Mesendoderm (in vitro differentiated cells): ENCODE results near the gene ZNF296.

Source experiments
- DNase-seq: peaks from one replicate; pipeline ENCODE4 v3.0.0; 2013
- H2AK5ac ChIP-seq: 2 replicates; pipeline ENCODE4 v1.6.1; 2013; ENCODE audit warnings: low read length, inconsistent platforms
- H2BK120ac ChIP-seq: 2 replicates; pipeline ENCODE4 v1.6.1; 2013; ENCODE audit warnings: low read depth, mild to moderate bottlenecking, low read length, moderate library complexity, mixed read lengths
- H2BK15ac ChIP-seq: replicated peaks from 2 replicates; pipeline ENCODE4 v1.6.1; 2013; ENCODE audit warnings: low read depth, mild to moderate bottlenecking, moderate library complexity
- H2BK5ac ChIP-seq: 2 replicates; pipeline ENCODE4 v1.6.1; 2013; ENCODE audit warnings: low read length, inconsistent platforms
- H3K18ac ChIP-seq: 2 replicates; pipeline ENCODE4 v1.6.1; 2013; ENCODE audit warnings: mild to moderate bottlenecking, low read length, mixed read lengths
- H3K23ac ChIP-seq: one replicate; pipeline ENCODE4 v1.6.1; 2013; ENCODE audit warnings: low read length
- H3K27ac ChIP-seq: 2 replicates; pipeline ENCODE4 v1.5.1; 2013; ENCODE audit warnings: low read depth, mild to moderate bottlenecking, inconsistent platforms, low read length, moderate library complexity
- H3K27me3 ChIP-seq: 2 replicates; pipeline ENCODE4 v1.6.1; 2013; ENCODE audit warnings: low read length, control low read depth, mild to moderate bottlenecking, inconsistent platforms; ENCODE audit not compliant: insufficient read depth, poor library complexity
- H3K36me3 ChIP-seq: 2 replicates; pipeline ENCODE4 v1.6.1; 2013; ENCODE audit warnings: low read length, inconsistent platforms; ENCODE audit not compliant: control insufficient read depth, insufficient read depth
- H3K4ac ChIP-seq: one replicate; pipeline ENCODE4 v1.6.1; 2013; ENCODE audit warnings: low read depth, mild to moderate bottlenecking, low read length, moderate library complexity
- H3K4me1 ChIP-seq: 2 replicates; pipeline ENCODE4 v1.6.1; 2013; ENCODE audit warnings: low read depth, low read length, inconsistent platforms; ENCODE audit not compliant: control insufficient read depth
- H3K4me2 ChIP-seq: 2 replicates; pipeline ENCODE4 v1.6.1; 2013; ENCODE audit warnings: low read length
- H3K4me3 ChIP-seq: 2 replicates; pipeline ENCODE4 v1.5.1; 2013; ENCODE audit warnings: mild to moderate bottlenecking, low read length
- H3K56ac ChIP-seq: one replicate; pipeline ENCODE4 v1.6.1; 2013; ENCODE audit warnings: low read length
- H3K79me1 ChIP-seq: 2 replicates; pipeline ENCODE4 v1.6.1; 2013; ENCODE audit warnings: low read length, inconsistent platforms
- H3K79me2 ChIP-seq: 2 replicates; pipeline ENCODE4 v1.6.1; 2013; ENCODE audit warnings: mild to moderate bottlenecking, low read length; ENCODE audit not compliant: control insufficient read depth, insufficient read depth
- H3K9ac ChIP-seq: 2 replicates; pipeline ENCODE4 v1.6.1; 2013; ENCODE audit warnings: low read length, inconsistent platforms
- H4K5ac ChIP-seq: one replicate; pipeline ENCODE4 v1.6.1; 2013; ENCODE audit warnings: low read length
- H4K8ac ChIP-seq: one replicate; pipeline ENCODE4 v1.6.1; 2013; ENCODE audit warnings: low read depth, mild to moderate bottlenecking, control low read depth, low read length, moderate library complexity
- WGBS: extraction: QIAGEN DNeasy Blood & Tissue Kit; methylation state at CpG from one replicate; pipeline ENCODE4 v1.1.7; 2013; ENCODE audit warnings: low lambda C conversion rate, missing lambda C conversion rate; ENCODE audit not compliant: insufficient coverage; ENCODE audit errors: extremely low coverage; 5-methylcytosine and 5-hydroxymethylcytosine counted together

ZNF296 gene

DNA sequence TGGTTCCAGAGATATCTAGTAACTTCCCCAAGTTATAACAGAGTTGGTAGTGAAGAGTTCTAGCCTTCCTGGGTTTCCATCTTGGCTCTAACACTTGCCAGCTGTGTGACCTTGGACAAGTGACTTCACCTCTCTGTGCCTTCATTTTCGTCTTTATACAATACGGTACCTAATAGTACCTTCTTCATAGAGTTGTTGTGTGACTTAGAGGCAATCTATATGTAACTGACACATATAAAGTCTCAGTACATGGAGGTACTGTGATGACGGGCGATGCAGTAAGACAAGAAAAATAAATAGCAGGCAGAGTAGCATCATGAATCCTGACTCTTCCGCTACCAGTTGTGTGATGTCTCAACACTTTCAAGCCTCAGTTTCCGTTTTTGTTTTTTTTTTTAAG, 45.5 kb downstream of the ZNF296 start:
- Histone ChIP-seq H3K36me3 (no peaks in the 10 kb centered on the region), H3K18ac (no peak overlapping the region), H3K23ac (no peak overlapping the region), H2BK15ac (no peak overlapping the region), H4K5ac (no peak overlapping the region), H3K4me1 (no peaks in the 10 kb centered on the region), H2BK120ac (no peak overlapping the region), H3K4ac (no peak overlapping the region), H4K8ac (no peak overlapping the region), H3K4me2 (no peak overlapping the region), H3K4me3 (no peak overlapping the region), H3K27ac (no peak overlapping the region), H3K9ac (no peak overlapping the region), H2BK5ac (no peak overlapping the region), H2AK5ac (no peak overlapping the region), H3K56ac (no peak overlapping the region), H3K79me2 (no peaks in the 10 kb centered on the region), H3K79me1 (no peaks in the 10 kb centered on the region), H3K27me3 (no peaks in the 10 kb centered on the region)
- no CpG with 5 or more reads among the region's 6 CpGs for WGBS
- DNase-seq, result no peak

DNA sequence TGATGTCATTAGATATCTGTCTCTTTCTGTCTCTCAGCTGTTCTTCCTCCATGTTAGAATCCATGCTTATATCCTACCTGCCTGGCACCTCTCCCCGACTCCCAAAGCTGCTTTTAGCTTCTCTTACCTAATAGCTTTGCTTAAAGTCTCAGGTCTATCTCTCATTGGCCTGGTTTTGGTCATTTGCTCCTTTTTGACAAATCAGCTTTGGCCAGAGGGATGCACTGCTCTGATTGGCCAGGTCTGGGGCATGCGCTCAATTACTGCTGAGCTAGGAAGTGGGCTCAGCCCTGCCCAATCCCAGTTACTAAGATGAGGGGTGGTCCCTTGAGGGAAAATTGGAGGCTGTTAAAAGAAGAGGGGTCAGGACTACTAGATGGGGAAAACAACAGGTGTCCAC, 48.9 kb downstream of the ZNF296 start:
- no peaks in the 10 kb centered on the region for H3K36me3 ChIP-seq
- H3K4me1 ChIP-seq, result no peaks in the 10 kb centered on the region
- no peak for DNase-seq
- no peak overlapping the region for H3K56ac ChIP-seq
- no peaks in the 10 kb centered on the region for H3K79me1 ChIP-seq
- no peak overlapping the region for H3K4me2 ChIP-seq
- H3K27me3 ChIP-seq, result no peaks in the 10 kb centered on the region
- no peak overlapping the region for H3K4me3 ChIP-seq
- no peak overlapping the region for H2BK120ac ChIP-seq
- H2BK5ac ChIP-seq, result no peak overlapping the region
- H3K27ac ChIP-seq, result no peak overlapping the region
- no peak overlapping the region for H3K4ac ChIP-seq
- WGBS, result no CpG with 5 or more reads among the region's 2 CpGs
- H3K9ac ChIP-seq, result no peak overlapping the region
- no peak overlapping the region for H2BK15ac ChIP-seq
- H3K18ac ChIP-seq, result no peak overlapping the region
- H4K5ac ChIP-seq, result no peak overlapping the region
- H4K8ac ChIP-seq, result no peak overlapping the region
- H3K79me2 ChIP-seq, result no peaks in the 10 kb centered on the region
- no peak overlapping the region for H3K23ac ChIP-seq
- no peak overlapping the region for H2AK5ac ChIP-seq

DNA sequence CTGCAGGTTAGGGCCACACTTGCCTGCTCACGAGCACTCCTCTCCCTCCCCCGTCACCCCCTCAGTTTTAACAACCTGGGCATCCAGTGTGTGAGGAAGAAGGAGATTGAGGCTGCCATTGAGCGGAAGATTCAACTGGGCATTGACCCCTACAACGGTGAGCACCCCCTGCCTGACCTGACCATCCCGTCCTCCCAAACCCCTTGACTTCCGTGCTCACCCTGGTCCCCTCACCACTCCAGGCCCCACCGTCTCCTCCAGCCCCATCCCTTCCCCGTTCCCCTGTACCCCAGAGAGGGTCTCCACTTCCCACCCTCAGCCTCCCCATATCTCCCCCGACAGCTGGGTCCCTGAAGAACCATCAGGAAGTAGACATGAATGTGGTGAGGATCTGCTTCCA, 51.0 kb downstream of the ZNF296 start:
- Histone ChIP-seq H3K79me1 (no peaks in the 10 kb centered on the region), H3K23ac (no peak overlapping the region), H2AK5ac (no peak overlapping the region), H3K4me2 (no peak overlapping the region), H3K9ac (no peak overlapping the region), H4K8ac (no peak overlapping the region), H3K4me3 (no peak overlapping the region), H3K79me2 (no peaks in the 10 kb centered on the region), H4K5ac (no peak overlapping the region), H3K56ac (no peak overlapping the region), H3K4me1 (no peaks in the 10 kb centered on the region), H3K18ac (no peak overlapping the region), H3K36me3 (no peaks in the 10 kb centered on the region), H3K27me3 (no peaks in the 10 kb centered on the region), H2BK120ac (no peak overlapping the region), H2BK15ac (no peak overlapping the region), H2BK5ac (no peak overlapping the region), H3K4ac (no peak overlapping the region), H3K27ac (no peak overlapping the region)
- no peak for DNase-seq
- no CpG with 5 or more reads among the region's 9 CpGs for WGBS

DNA sequence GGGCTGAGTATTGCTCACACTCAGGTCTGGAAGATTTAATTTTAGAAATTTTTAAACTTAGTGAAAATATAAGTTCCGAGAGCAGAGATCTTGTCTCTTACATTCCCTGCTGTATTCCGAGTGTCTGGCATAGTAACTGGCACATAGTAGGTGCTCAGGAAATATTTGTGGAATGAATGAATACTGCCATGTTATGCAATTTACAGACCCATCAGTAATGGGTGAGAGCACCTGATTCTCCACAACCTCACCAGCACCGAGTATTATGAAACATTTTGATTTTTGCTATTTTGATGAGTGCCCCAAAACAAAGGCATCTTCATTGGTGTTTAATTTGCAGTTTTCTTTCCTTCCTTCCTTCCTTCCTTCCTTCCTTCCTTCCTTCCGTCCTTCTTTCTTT, 53.2 kb downstream of the ZNF296 start:
- H3K9ac ChIP-seq, result no peak overlapping the region
- H3K56ac ChIP-seq, result no peak overlapping the region
- H2BK120ac ChIP-seq, result no peak overlapping the region
- no peak overlapping the region for H2AK5ac ChIP-seq
- no peak overlapping the region for H3K27ac ChIP-seq
- H4K5ac ChIP-seq, result no peak overlapping the region
- WGBS, result no CpG with 5 or more reads among the region's 4 CpGs
- no peaks in the 10 kb centered on the region for H3K36me3 ChIP-seq
- H4K8ac ChIP-seq, result no peak overlapping the region
- H3K79me2 ChIP-seq, result no peaks in the 10 kb centered on the region
- H3K23ac ChIP-seq, result no peak overlapping the region
- H3K79me1 ChIP-seq, result no peaks in the 10 kb centered on the region
- H3K4me2 ChIP-seq, result no peak overlapping the region
- DNase-seq, result no peak
- no peaks in the 10 kb centered on the region for H3K27me3 ChIP-seq
- no peak overlapping the region for H2BK5ac ChIP-seq
- no peak overlapping the region for H3K18ac ChIP-seq
- H3K4ac ChIP-seq, result no peak overlapping the region
- H3K4me3 ChIP-seq, result no peak overlapping the region
- H3K4me1 ChIP-seq, result no peaks in the 10 kb centered on the region
- no peak overlapping the region for H2BK15ac ChIP-seq

DNA sequence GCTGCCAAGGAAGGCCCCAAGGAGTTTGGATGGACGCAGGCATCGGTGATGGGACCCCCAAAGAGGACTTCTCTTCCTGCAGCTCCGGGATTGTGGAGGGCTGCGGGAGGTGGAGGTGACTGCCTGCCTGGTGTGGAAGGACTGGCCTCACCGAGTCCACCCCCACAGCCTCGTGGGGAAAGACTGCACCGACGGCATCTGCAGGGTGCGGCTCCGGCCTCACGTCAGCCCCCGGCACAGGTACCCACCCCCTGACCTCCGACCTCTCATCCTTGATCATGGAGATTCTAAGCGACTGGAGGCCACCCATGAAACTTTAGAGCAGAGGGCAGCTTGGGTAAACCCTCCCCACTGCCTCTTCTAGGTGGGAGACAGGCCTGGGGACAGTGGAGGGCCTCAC, 54.3 kb downstream of the ZNF296 start:
- no peak overlapping the region for H3K23ac ChIP-seq
- no peak overlapping the region for H2BK15ac ChIP-seq
- WGBS, result no CpG with 5 or more reads among the region's 14 CpGs
- no peak overlapping the region for H3K9ac ChIP-seq
- no peaks in the 10 kb centered on the region for H3K27me3 ChIP-seq
- H2BK5ac ChIP-seq, result no peak overlapping the region
- DNase-seq, result no peak
- no peaks in the 10 kb centered on the region for H3K4me1 ChIP-seq
- H3K56ac ChIP-seq, result no peak overlapping the region
- H3K36me3 ChIP-seq, result no peaks in the 10 kb centered on the region
- no peak overlapping the region for H3K27ac ChIP-seq
- no peak overlapping the region for H3K4me3 ChIP-seq
- H4K8ac ChIP-seq, result no peak overlapping the region
- no peaks in the 10 kb centered on the region for H3K79me1 ChIP-seq
- H3K18ac ChIP-seq, result no peak overlapping the region
- no peaks in the 10 kb centered on the region for H3K79me2 ChIP-seq
- H3K4me2 ChIP-seq, result no peak overlapping the region
- H3K4ac ChIP-seq, result no peak overlapping the region
- H2BK120ac ChIP-seq, result no peak overlapping the region
- H4K5ac ChIP-seq, result no peak overlapping the region
- H2AK5ac ChIP-seq, result no peak overlapping the region
